ENCODE measurements around the gene UBE2N. TPM values are rescaled to one million over a fixed set of nuclear protein-coding genes. Genes with fewer than 3 reads are reported as not detected.

The UBE2N gene
- total and polyA plus RNA-seq, 2 experiments from 2014 or later: 154 to 385 TPM

GRCh38 chr12:93466625-93467350 lies 25.0 kb upstream of the UBE2N start:
- Histone ChIP-seq H3K4me2 (no peak overlapping the region), H3K27ac (ENCODE audit: low read depth) (no peak overlapping the region), H3K4me3 (peak overlapping the region; percentile 88; the same call in 1 of the 2 replicates), H4K20me1 (replicated peaks; ENCODE audit: insufficient read depth) (peaks cover 18% of the 10 kb centered on the region; the same call in 1 of the 2 replicates), H3K9me2 (ENCODE audit: insufficient read depth) (no peaks in the 10 kb centered on the region), H3F3A (replicated peaks; ENCODE audit: low read depth) (no peaks in the 10 kb centered on the region), H3K27me3 (ENCODE audit: insufficient read depth) (no peaks in the 10 kb centered on the region), H3K4me1 (ENCODE audit: insufficient read depth) (peaks cover 12% of the 10 kb centered on the region; the same call in 1 of the 2 replicates), H3K79me2 (replicated peaks; ENCODE audit: insufficient read depth) (peaks cover 43% of the 10 kb centered on the region), H3K36me3 (ENCODE audit: insufficient read depth) (peaks cover 9% of the 10 kb centered on the region), H2AFZ (peak overlapping the region; percentile 75)
- ATAC-seq (no peak), DNase-seq (ENCODE audit: low spot score) (no peak)
- Mint-ChIP-seq H3K27me3 (ENCODE audit: insufficient read depth, low read depth, poor library complexity) (peaks cover 4% of the 10 kb centered on the region), H3K9me3 (no peaks in the 10 kb centered on the region), H3K36me3 (ENCODE audit: low read depth) (peaks cover 23% of the 10 kb centered on the region), H3K4me3 (peak overlapping the region; percentile 98), H3K27ac (no peak overlapping the region; the same call in 1 of the 2 replicates), H3K4me1 (peaks cover 10% of the 10 kb centered on the region; the same call in 2 of the 3 replicates)
- TF ChIP-seq NANOG (IDR thresholded peaks at IDR 0.05; ENCODE audit: borderline replicate concordance) (no peak), EZH2phosphoT487 (IDR thresholded peaks at IDR 0.05; ENCODE audit: unreplicated experiment) (no peak), ZNF114 (CRISPR knock-in tag; IDR thresholded peaks at IDR 0.05) (no peak), STAT1 (IDR thresholded peaks at IDR 0.05; ENCODE audit: unreplicated experiment) (no peak), JUNB (IDR thresholded peaks at IDR 0.05; ENCODE audit: unreplicated experiment) (no peak), POLR2AphosphoS5 (IDR thresholded peaks at IDR 0.05; ENCODE audit: low read depth) (no peak), EZH2 (IDR thresholded peaks at IDR 0.05; ENCODE audit: low read depth, unreplicated experiment) (no peak), ZNF331 (CRISPR knock-in tag; IDR thresholded peaks at IDR 0.05; ENCODE audit: low read depth) (no peak), CTCF (conservative IDR thresholded peaks at IDR 0.05; ENCODE audit: low read depth in 2 of 2) (no peak), CREB1 (CRISPR knock-in tag; IDR thresholded peaks at IDR 0.05; ENCODE audit: low read depth) (no peak)
- TF ChIP-seq, protein P1, sequence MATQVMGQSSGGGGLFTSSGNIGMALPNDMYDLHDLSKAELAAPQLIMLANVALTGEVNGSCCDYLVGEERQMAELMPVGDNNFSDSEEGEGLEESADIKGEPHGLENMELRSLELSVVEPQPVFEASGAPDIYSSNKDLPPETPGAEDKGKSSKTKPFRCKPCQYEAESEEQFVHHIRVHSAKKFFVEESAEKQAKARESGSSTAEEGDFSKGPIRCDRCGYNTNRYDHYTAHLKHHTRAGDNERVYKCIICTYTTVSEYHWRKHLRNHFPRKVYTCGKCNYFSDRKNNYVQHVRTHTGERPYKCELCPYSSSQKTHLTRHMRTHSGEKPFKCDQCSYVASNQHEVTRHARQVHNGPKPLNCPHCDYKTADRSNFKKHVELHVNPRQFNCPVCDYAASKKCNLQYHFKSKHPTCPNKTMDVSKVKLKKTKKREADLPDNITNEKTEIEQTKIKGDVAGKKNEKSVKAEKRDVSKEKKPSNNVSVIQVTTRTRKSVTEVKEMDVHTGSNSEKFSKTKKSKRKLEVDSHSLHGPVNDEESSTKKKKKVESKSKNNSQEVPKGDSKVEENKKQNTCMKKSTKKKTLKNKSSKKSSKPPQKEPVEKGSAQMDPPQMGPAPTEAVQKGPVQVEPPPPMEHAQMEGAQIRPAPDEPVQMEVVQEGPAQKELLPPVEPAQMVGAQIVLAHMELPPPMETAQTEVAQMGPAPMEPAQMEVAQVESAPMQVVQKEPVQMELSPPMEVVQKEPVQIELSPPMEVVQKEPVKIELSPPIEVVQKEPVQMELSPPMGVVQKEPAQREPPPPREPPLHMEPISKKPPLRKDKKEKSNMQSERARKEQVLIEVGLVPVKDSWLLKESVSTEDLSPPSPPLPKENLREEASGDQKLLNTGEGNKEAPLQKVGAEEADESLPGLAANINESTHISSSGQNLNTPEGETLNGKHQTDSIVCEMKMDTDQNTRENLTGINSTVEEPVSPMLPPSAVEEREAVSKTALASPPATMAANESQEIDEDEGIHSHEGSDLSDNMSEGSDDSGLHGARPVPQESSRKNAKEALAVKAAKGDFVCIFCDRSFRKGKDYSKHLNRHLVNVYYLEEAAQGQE (IDR thresholded peaks at IDR 0.05; ENCODE audit: unreplicated experiment): no peak
- TF ChIP-seq, protein P2, sequence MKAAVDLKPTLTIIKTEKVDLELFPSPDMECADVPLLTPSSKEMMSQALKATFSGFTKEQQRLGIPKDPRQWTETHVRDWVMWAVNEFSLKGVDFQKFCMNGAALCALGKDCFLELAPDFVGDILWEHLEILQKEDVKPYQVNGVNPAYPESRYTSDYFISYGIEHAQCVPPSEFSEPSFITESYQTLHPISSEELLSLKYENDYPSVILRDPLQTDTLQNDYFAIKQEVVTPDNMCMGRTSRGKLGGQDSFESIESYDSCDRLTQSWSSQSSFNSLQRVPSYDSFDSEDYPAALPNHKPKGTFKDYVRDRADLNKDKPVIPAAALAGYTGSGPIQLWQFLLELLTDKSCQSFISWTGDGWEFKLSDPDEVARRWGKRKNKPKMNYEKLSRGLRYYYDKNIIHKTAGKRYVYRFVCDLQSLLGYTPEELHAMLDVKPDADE (IDR thresholded peaks at IDR 0.05): no peak
- TF ChIP-seq, protein P3, sequence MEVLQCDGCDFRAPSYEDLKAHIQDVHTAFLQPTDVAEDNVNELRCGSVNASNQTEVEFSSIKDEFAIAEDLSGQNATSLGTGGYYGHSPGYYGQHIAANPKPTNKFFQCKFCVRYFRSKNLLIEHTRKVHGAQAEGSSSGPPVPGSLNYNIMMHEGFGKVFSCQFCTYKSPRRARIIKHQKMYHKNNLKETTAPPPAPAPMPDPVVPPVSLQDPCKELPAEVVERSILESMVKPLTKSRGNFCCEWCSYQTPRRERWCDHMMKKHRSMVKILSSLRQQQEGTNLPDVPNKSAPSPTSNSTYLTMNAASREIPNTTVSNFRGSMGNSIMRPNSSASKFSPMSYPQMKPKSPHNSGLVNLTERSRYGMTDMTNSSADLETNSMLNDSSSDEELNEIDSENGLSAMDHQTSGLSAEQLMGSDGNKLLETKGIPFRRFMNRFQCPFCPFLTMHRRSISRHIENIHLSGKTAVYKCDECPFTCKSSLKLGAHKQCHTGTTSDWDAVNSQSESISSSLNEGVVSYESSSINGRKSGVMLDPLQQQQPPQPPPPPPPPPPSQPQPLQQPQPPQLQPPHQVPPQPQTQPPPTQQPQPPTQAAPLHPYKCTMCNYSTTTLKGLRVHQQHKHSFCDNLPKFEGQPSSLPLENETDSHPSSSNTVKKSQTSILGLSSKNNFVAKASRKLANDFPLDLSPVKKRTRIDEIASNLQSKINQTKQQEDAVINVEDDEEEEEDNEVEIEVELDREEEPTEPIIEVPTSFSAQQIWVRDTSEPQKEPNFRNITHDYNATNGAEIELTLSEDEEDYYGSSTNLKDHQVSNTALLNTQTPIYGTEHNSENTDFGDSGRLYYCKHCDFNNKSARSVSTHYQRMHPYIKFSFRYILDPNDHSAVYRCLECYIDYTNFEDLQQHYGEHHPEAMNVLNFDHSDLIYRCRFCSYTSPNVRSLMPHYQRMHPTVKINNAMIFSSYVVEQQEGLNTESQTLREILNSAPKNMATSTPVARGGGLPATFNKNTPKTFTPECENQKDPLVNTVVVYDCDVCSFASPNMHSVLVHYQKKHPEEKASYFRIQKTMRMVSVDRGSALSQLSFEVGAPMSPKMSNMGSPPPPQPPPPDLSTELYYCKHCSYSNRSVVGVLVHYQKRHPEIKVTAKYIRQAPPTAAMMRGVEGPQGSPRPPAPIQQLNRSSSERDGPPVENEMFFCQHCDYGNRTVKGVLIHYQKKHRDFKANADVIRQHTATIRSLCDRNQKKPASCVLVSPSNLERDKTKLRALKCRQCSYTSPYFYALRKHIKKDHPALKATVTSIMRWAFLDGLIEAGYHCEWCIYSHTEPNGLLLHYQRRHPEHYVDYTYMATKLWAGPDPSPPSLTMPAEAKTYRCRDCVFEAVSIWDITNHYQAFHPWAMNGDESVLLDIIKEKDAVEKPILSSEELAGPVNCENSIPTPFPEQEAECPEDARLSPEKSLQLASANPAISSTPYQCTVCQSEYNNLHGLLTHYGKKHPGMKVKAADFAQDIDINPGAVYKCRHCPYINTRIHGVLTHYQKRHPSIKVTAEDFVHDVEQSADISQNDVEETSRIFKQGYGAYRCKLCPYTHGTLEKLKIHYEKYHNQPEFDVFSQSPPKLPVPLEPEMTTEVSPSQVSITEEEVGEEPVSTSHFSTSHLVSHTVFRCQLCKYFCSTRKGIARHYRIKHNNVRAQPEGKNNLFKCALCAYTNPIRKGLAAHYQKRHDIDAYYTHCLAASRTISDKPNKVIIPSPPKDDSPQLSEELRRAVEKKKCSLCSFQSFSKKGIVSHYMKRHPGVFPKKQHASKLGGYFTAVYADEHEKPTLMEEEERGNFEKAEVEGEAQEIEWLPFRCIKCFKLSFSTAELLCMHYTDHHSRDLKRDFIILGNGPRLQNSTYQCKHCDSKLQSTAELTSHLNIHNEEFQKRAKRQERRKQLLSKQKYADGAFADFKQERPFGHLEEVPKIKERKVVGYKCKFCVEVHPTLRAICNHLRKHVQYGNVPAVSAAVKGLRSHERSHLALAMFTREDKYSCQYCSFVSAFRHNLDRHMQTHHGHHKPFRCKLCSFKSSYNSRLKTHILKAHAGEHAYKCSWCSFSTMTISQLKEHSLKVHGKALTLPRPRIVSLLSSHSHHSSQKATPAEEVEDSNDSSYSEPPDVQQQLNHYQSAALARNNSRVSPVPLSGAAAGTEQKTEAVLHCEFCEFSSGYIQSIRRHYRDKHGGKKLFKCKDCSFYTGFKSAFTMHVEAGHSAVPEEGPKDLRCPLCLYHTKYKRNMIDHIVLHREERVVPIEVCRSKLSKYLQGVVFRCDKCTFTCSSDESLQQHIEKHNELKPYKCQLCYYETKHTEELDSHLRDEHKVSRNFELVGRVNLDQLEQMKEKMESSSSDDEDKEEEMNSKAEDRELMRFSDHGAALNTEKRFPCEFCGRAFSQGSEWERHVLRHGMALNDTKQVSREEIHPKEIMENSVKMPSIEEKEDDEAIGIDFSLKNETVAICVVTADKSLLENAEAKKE (CRISPR knock-in tag; IDR thresholded peaks at IDR 0.05): no peak

Measured in GM23338 (cell line).